ENCODE results near the gene GBE1. TPM values are rescaled to one million over a fixed set of nuclear protein-coding genes. Genes with fewer than 3 reads are reported as not detected.

GBE1 gene
- polyA plus RNA-seq, 10 donors: 8.6 to 12.4 (median 10.9) TPM

- no peak for DNase-seq
Measured at GRCh38 chr3:81702126-81702525, 59.3 kb downstream of the GBE1 start.

GRCh38 chr3:81699536-81700320 lies 61.7 kb downstream of the GBE1 start:
- no peak for DNase-seq

GRCh38 chr3:81696090-81696489 lies 65.4 kb downstream of the GBE1 start:
- DNase-seq: no peak

- no peak for DNase-seq
Measured at GRCh38 chr3:81695302-81695701, 66.1 kb downstream of the GBE1 start.

- DNase-seq: no peak
Measured at GRCh38 chr3:81694662-81695061, 66.8 kb downstream of the GBE1 start.

GRCh38 chr3:81692766-81693165 lies 68.7 kb downstream of the GBE1 start:
- no peak for DNase-seq

- no peak for DNase-seq
Measured at GRCh38 chr3:81689617-81690016, 71.8 kb downstream of the GBE1 start.

GRCh38 chr3:81684751-81685395 lies 76.6 kb downstream of the GBE1 start:
- DNase-seq: peak in 1 of 3 donors; percentile 23

GRCh38 chr3:81676706-81677456 lies 84.6 kb downstream of the GBE1 start:
- DNase-seq: no peak

- no peak for DNase-seq
Measured at GRCh38 chr3:81674690-81675089, 86.8 kb downstream of the GBE1 start.

- DNase-seq: no peak
Measured at GRCh38 chr3:81668283-81668682, 93.2 kb downstream of the GBE1 start.

GRCh38 chr3:81666502-81667121 lies 94.8 kb downstream of the GBE1 start:
- peak; percentile 3 to 13 (median 5) for DNase-seq

- no peak for DNase-seq
Measured at GRCh38 chr3:81663114-81663513, 98.3 kb downstream of the GBE1 start.

- no peak for DNase-seq
Measured at GRCh38 chr3:81660036-81660435, 101.4 kb downstream of the GBE1 start.

- DNase-seq: no peak
Measured at GRCh38 chr3:81658322-81658997, 103.0 kb downstream of the GBE1 start.

- DNase-seq: no peak
Measured at GRCh38 chr3:81651139-81651538, 110.3 kb downstream of the GBE1 start.

GRCh38 chr3:81650187-81650586 lies 111.3 kb downstream of the GBE1 start:
- DNase-seq: no peak

- DNase-seq: no peak
Measured at GRCh38 chr3:81645248-81645647, 116.2 kb downstream of the GBE1 start.

GRCh38 chr3:81643721-81644120 lies 117.7 kb downstream of the GBE1 start:
- peak in 2 of 3 donors; percentile 7 to 31 for DNase-seq

- DNase-seq: no peak
Measured at GRCh38 chr3:81638480-81638879, 123.0 kb downstream of the GBE1 start.

GRCh38 chr3:81632659-81633058 lies 128.8 kb downstream of the GBE1 start:
- DNase-seq: no peak

- DNase-seq: peak in 2 of 3 donors; percentile 43 to 49
Measured at GRCh38 chr3:81624756-81625155, 136.7 kb downstream of the GBE1 start.

All from muscle of back (tissue), 11 donors.